HFFc6 (cell line): ENCODE measurements around the gene PANK1. TPM values are rescaled to one million over a fixed set of nuclear protein-coding genes. Genes with fewer than 3 reads are reported as not detected.
"Not testable (repeated sequence)": the region's sequence is repeated elsewhere in the genome, so short reads cannot be mapped to it uniquely, and the experiment has no call there.

Source experiments
- DNase-seq: peaks from one replicate; pipeline ENCODE4 v3.0.0-alpha.2; 2018
- H3K27ac Mint-ChIP-seq: 2 replicates; pipeline ENCODE4 v1.8.0; 2020; ENCODE audit warnings: mild to moderate bottlenecking, mixed read lengths
- H3K27me3 Mint-ChIP-seq: 2 replicates; pipeline ENCODE4 v1.8.0; 2021; ENCODE audit warnings: mild to moderate bottlenecking, moderate library complexity, mixed read lengths; ENCODE audit not compliant: insufficient read depth
- H3K36me3 Mint-ChIP-seq: 2 replicates; pipeline ENCODE4 v1.8.0; 2021; ENCODE audit warnings: low read depth, mixed read lengths
- H3K4me1 Mint-ChIP-seq: 2 replicates; pipeline ENCODE4 v1.8.0; 2020; ENCODE audit warnings: low read depth, mixed read lengths
- H3K4me3 Mint-ChIP-seq: 2 replicates; pipeline ENCODE4 v1.8.0; 2020; ENCODE audit warnings: mild to moderate bottlenecking, moderate library complexity, mixed read lengths
- H3K9me3 Mint-ChIP-seq: 2 replicates; pipeline ENCODE4 v1.8.0; 2020; ENCODE audit warnings: mild to moderate bottlenecking, mixed read lengths
- CTCF ChIP-seq: fragments of 200-600 bp; sonication (generic); IDR thresholded peaks from 2 replicates; pipeline ENCODE4 v1.5.0; 2021; ENCODE audit warnings: antibody characterized with exemption, mild to moderate bottlenecking
- total RNA-seq, 6 experiments: library from RNA; stranded (reverse); fragmentation: NEBNext Ultra II Directional; extraction: Animal tissue kit (Norgen Biotek cat#: 25700); gene quantifications; 2 replicates in 1 of 6; 3 replicates in 5 of 6; pipeline ENCODE4 v1.2.3, GENCODE V29; 2021

The PANK1 gene
- total RNA-seq, 6 experiments from 2014 or later, result 3.8 to 4.7 (median 4.3) TPM

GRCh38 chr10:89621438-89621837, 23.6 kb downstream of the PANK1 start:
- Mint-ChIP-seq H3K4me1 (peaks cover 9% of the 10 kb centered on the region), H3K4me3 (no peak overlapping the region), H3K27me3 (no peaks in the 10 kb centered on the region), H3K9me3 (peaks cover 18% of the 10 kb centered on the region), H3K27ac (no peak overlapping the region), H3K36me3 (peaks cover 15% of the 10 kb centered on the region)
- no peak for DNase-seq
- no peak for TF ChIP-seq CTCF

- not testable (repeated sequence) for H3K4me3 Mint-ChIP-seq, DNase-seq, H3K27ac Mint-ChIP-seq, H3K27me3 Mint-ChIP-seq
- Mint-ChIP-seq H3K36me3 (peaks cover 15% of the 10 kb centered on the region), H3K4me1 (peaks cover 14% of the 10 kb centered on the region), H3K9me3 (peaks cover 18% of the 10 kb centered on the region)
Measured at GRCh38 chr10:89620296-89620695, 24.7 kb downstream of the PANK1 start.

- Mint-ChIP-seq H3K9me3 (peaks cover 16% of the 10 kb centered on the region), H3K27me3 (no peaks in the 10 kb centered on the region), H3K4me3 (peak overlapping the region; percentile 14; the same call in 1 of the 2 replicates), H3K27ac (peak overlapping the region; percentile 56; the same call in 1 of the 2 replicates), H3K4me1 (peaks cover 18% of the 10 kb centered on the region), H3K36me3 (peaks cover 16% of the 10 kb centered on the region)
- no peak for DNase-seq
- TF ChIP-seq CTCF, result no peak
Measured at GRCh38 chr10:89615824-89616223, 29.2 kb downstream of the PANK1 start.

GRCh38 chr10:89615112-89615511, 29.9 kb downstream of the PANK1 start:
- DNase-seq, result no peak
- TF ChIP-seq CTCF, result no peak
- Mint-ChIP-seq H3K4me1 (peaks cover 18% of the 10 kb centered on the region), H3K27me3 (no peaks in the 10 kb centered on the region), H3K4me3 (no peak overlapping the region), H3K9me3 (peaks cover 9% of the 10 kb centered on the region), H3K36me3 (peaks cover 16% of the 10 kb centered on the region), H3K27ac (no peak overlapping the region)

- Mint-ChIP-seq H3K4me1 (peaks cover 18% of the 10 kb centered on the region), H3K36me3 (peaks cover 18% of the 10 kb centered on the region), H3K27me3 (no peaks in the 10 kb centered on the region), H3K9me3 (no peaks in the 10 kb centered on the region), H3K27ac (no peak overlapping the region), H3K4me3 (no peak overlapping the region)
- no peak for DNase-seq
- TF ChIP-seq CTCF, result no peak
Measured at GRCh38 chr10:89613582-89613981, 31.5 kb downstream of the PANK1 start.

GRCh38 chr10:89611282-89611681, 33.8 kb downstream of the PANK1 start:
- peaks cover 18% of the 10 kb centered on the region for H3K36me3 Mint-ChIP-seq
- TF ChIP-seq CTCF, result no peak
- peaks cover 16% of the 10 kb centered on the region for H3K4me1 Mint-ChIP-seq
- no peak overlapping the region for H3K27ac Mint-ChIP-seq
- no peak overlapping the region for H3K4me3 Mint-ChIP-seq
- no peaks in the 10 kb centered on the region; the same call in 1 of the 2 replicates for H3K27me3 Mint-ChIP-seq
- no peak for DNase-seq
- H3K9me3 Mint-ChIP-seq, result no peaks in the 10 kb centered on the region
